ENCODE data around the gene MOB3B.

The MOB3B gene

DNA sequence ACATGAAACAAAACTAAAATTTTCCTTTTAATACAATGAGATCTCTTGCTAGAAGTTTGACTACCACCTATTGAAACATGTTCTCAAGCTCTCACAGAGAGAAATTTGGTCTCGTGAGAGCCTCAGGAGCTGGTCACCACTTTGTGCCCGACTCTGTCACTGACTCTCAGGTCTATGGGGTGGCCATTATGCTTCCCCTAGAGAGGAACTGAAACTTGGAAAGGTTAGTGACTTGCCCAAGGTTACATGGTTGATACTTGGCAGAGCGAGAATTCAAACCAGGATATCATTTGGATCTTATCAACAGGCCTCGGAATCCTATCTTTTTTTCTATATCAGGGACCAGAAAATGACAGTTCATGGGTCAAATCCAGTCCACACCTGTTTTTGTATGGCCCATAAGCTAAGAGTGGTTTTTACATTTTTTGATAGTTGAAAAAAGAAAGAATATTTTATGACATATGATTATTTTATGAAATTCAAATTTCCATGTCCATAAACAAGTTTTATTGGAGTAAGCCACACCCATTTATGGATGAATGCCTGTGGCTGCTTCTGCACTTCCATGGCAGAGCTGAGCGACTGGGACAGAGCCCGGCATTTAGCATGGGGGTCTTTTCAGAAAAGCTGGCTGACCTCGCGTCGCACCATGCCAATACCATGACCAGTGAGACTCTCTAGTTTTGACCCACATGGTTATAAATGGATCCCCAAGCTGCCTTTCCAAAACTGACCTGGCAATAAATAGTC is 187.9 kb downstream of the MOB3B start:
- Histone ChIP-seq H3K36me3 (ENCODE audit: insufficient read depth, low read length) (no peaks in the 10 kb centered on the region), H3K27me3 (ENCODE audit: insufficient read depth, low read length) (no peaks in the 10 kb centered on the region; the same call in 1 of the 2 replicates), H3K9me3 (ENCODE audit: low read length) (no peaks in the 10 kb centered on the region), H3K9ac (ENCODE audit: low read length) (no peak overlapping the region), H3K4me2 (ENCODE audit: low read length) (no peak overlapping the region), H3K9me2 (ENCODE audit: low read depth, low read length) (no peaks in the 10 kb centered on the region), H3K27ac (ENCODE audit: low read depth, low read length, poor library complexity, severe bottlenecking) (no peak overlapping the region), H3F3A (ENCODE audit: insufficient read depth, low read length) (no peaks in the 10 kb centered on the region), H3K4me3 (ENCODE audit: low read depth, low read length, poor library complexity, severe bottlenecking) (no peak overlapping the region), H3K4me1 (ENCODE audit: insufficient read depth, low read length, severe bottlenecking) (no peaks in the 10 kb centered on the region), H4K20me1 (ENCODE audit: insufficient read depth, low read length) (no peaks in the 10 kb centered on the region), H2AFZ (ENCODE audit: low read length) (no peak overlapping the region), H3K79me2 (ENCODE audit: insufficient read depth, low read length) (no peaks in the 10 kb centered on the region)
- TF ChIP-seq CTCF (IDR thresholded peaks at IDR 0.05; ENCODE audit: low read length) = no peak

DNA sequence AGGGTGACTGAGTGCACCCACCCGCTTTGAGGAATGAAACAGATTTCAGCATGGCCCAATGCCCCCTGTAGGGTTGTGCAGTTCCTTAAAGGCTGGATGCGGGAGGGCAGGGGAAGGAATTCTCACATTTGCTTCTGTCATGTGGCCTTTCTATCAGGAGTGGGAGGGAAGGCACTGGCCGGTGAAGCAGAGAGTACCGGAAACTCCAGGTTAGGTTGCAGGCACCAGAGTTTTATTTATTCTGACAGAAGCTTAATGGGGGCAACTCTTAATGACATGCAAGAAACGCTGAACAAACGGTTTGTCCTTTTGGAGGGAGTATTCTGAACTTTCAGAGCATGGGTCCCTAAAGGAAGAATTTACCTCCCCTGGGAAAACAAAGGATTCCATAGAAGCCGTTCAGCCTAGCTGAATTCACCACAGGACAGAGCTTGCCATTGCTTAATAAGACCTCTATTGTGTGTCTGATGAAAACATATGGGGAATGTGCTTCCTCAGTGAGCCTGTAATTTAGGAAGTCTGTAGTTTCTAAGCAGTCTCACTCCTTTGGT is 188.6 kb downstream of the MOB3B start:
- no peaks in the 10 kb centered on the region; the same call in 1 of the 2 replicates for H3K27me3 ChIP-seq (ENCODE audit: insufficient read depth, low read length)
- H2AFZ ChIP-seq (ENCODE audit: low read length) = no peak overlapping the region
- no peaks in the 10 kb centered on the region for H3K36me3 ChIP-seq (ENCODE audit: insufficient read depth, low read length)
- no peak for TF ChIP-seq EZH2 (IDR thresholded peaks at IDR 0.05; ENCODE audit: borderline replicate concordance, low read length)
- no peak for TF ChIP-seq CTCF (IDR thresholded peaks at IDR 0.05; ENCODE audit: low read length)
- no peaks in the 10 kb centered on the region for H3K9me2 ChIP-seq (ENCODE audit: low read depth, low read length)
- H3K9me3 ChIP-seq (ENCODE audit: low read length) = no peaks in the 10 kb centered on the region
- H3K4me3 ChIP-seq (ENCODE audit: low read depth, low read length, poor library complexity, severe bottlenecking) = no peak overlapping the region
- H4K20me1 ChIP-seq (ENCODE audit: insufficient read depth, low read length) = no peaks in the 10 kb centered on the region
- no peak overlapping the region for H3K27ac ChIP-seq (ENCODE audit: low read depth, low read length, poor library complexity, severe bottlenecking)
- H3F3A ChIP-seq (ENCODE audit: insufficient read depth, low read length) = no peaks in the 10 kb centered on the region
- no peaks in the 10 kb centered on the region for H3K79me2 ChIP-seq (ENCODE audit: insufficient read depth, low read length)
- H3K9ac ChIP-seq (ENCODE audit: low read length) = no peak overlapping the region
- H3K4me1 ChIP-seq (ENCODE audit: insufficient read depth, low read length, severe bottlenecking) = no peaks in the 10 kb centered on the region
- no peak overlapping the region for H3K4me2 ChIP-seq (ENCODE audit: low read length)

DNA sequence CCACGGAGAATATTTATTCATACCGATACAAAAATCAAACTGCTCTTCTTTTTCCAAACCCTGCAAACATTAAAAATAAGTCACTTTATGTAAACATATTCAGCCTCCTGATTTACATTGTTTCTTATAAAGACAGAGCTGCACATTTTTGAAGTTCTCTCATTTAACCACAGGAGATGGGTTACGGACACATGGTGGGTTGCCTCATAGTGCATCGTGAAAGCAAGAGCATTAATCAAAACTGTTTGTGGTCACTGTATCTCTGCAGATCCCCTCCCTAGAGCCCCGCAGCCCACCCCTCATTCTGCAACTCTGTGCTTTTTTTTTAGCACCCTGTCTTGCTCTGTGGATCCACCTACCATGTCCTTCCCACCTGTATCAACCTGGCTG is 189.3 kb downstream of the MOB3B start:
- Histone ChIP-seq H3K9me2 (ENCODE audit: low read depth, low read length) (no peaks in the 10 kb centered on the region), H3K79me2 (ENCODE audit: insufficient read depth, low read length) (no peaks in the 10 kb centered on the region), H3K4me1 (ENCODE audit: insufficient read depth, low read length, severe bottlenecking) (no peaks in the 10 kb centered on the region), H3K9me3 (ENCODE audit: low read length) (no peaks in the 10 kb centered on the region), H4K20me1 (ENCODE audit: insufficient read depth, low read length) (no peaks in the 10 kb centered on the region), H2AFZ (ENCODE audit: low read length) (no peak overlapping the region), H3K36me3 (ENCODE audit: insufficient read depth, low read length) (no peaks in the 10 kb centered on the region), H3K4me2 (ENCODE audit: low read length) (no peak overlapping the region), H3K9ac (ENCODE audit: low read length) (no peak overlapping the region), H3F3A (ENCODE audit: insufficient read depth, low read length) (no peaks in the 10 kb centered on the region), H3K27ac (ENCODE audit: low read depth, low read length, poor library complexity, severe bottlenecking) (no peak overlapping the region), H3K4me3 (ENCODE audit: low read depth, low read length, poor library complexity, severe bottlenecking) (no peak overlapping the region), H3K27me3 (ENCODE audit: insufficient read depth, low read length) (no peaks in the 10 kb centered on the region; the same call in 1 of the 2 replicates)
- TF ChIP-seq EZH2 (IDR thresholded peaks at IDR 0.05; ENCODE audit: borderline replicate concordance, low read length) (no peak), CTCF (IDR thresholded peaks at IDR 0.05; ENCODE audit: low read length) (no peak)
